Activated T-helper 9 cell treated with anti-CD3 and anti-CD28 coated beads, Interleukin-2, amount 50 U/mL, for 16 hours (primary cell): ENCODE results near the gene KIFC3.
"Not testable (repeated sequence)": the region's sequence is repeated elsewhere in the genome, so short reads cannot be mapped to it uniquely, and the experiment has no call there.

ENCODE experiments used
- DNase-seq: peaks from one replicate; pipeline ENCODE4 v3.0.0-alpha.2; 2020; ENCODE audit warnings: low read depth

The KIFC3 gene

GRCh38 chr16:57804111-57804837 lies 2.0 kb upstream of the KIFC3 start:
- no peak for DNase-seq

- no peak for DNase-seq
These were observed 1.1 kb upstream of the KIFC3 start for GRCh38 chr16:57803134-57803990.

DNA sequence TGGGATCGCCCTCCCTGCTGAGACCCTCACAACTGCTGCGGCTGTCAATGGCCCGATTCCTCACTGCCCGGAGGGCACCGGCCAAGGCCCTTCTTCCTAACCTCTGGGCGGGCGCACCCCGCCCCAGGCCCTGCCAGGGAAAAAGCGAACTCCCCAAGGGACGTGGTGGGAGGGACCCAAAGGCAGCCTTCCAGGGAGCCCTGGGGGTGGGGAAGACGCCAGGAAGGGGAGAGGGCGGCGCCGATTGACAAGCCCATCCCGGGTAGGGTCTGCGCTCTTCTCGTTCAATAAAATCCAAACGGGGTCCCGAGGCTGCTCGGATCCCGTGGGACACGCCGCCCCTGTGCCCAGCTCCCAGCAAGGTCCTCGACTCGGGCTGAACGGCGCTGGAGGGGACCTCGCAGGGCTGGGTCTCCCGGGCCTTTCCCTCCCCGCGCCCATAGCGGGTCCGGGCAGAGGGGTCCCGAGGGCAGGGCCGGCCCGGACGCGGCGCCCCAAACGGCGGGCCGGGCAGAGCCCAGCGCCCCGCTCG lies 416 bp downstream of the KIFC3 start:
- DNase-seq, result no peak

DNA sequence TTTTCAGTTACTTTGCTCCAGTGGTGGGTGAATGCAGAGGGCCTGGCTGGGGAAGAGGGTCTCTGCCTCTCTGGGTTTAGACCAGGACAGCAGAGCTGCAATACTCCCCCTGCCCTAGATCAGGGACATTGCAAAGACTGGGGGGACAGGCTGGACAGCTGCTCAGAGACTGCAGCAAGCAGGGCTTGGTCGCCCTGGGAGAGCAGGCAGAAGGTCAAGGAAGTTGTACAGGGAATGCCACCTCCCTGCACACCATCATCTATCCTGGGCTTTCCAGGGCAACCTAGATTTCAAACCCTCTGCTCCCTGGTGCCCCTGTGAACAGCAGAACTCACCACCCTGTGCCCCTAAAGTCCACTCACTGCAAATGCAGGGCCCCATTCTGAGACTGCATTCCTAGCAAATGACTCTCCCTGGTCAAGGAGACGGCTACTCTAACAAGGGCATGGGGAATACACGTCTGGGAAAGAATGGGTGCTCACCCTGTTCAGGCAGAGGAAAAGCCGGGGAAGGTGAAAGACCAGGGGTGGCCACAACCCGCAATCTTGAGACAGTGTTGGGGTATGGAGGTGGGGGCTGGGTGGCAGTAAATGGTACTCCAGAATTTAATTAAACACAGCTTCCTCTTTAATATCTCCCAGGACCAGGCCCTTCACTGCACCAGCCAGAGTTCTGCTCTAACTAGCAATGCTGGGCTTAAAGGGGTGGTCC lies 1.0 kb downstream of the KIFC3 start:
- DNase-seq, result no peak

GRCh38 chr16:57800200-57801097 lies 1.8 kb downstream of the KIFC3 start:
- DNase-seq, result no peak

- no peak for DNase-seq
These were observed 2.6 kb downstream of the KIFC3 start for GRCh38 chr16:57799600-57800199.

DNA sequence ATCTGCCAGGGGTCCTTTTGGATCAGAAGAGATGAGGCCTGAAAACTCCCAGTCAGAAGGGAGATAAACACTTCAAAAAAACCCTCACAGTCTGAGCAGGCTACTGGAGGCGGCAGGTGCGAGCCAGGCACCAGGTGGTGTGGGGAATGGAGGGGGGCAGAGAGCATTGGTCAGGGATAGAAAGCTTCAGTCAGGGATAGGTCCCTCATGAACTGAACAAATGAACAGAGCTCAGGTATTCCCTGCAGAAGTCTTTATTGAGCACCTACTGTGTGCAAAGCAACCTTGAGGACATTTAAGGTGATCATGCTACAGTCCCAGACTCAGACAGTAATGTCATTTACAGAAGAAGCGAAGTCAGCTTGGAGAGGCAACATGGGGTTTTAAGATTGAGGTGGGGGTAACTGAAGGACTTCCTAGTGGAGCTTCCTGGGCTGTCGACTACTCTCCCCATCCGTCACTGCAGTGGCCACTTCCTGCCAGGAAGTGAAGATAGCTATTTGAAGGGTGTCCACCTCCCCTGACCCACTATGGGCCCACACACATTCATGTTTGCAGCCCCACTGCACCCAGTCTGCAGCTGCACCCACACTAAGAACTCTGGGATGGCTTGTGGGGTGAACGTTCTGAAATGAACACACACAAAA lies 3.2 kb downstream of the KIFC3 start:
- no peak for DNase-seq

- no peak for DNase-seq
These were observed 4.0 kb downstream of the KIFC3 start for GRCh38 chr16:57798267-57798810.

GRCh38 chr16:57797526-57798266 lies 4.6 kb downstream of the KIFC3 start:
- no peak for DNase-seq

- no peak for DNase-seq
These were observed 5.1 kb downstream of the KIFC3 start for GRCh38 chr16:57797216-57797525.

GRCh38 chr16:57796014-57796413 lies 6.3 kb downstream of the KIFC3 start:
- DNase-seq, result not testable (repeated sequence)

DNA sequence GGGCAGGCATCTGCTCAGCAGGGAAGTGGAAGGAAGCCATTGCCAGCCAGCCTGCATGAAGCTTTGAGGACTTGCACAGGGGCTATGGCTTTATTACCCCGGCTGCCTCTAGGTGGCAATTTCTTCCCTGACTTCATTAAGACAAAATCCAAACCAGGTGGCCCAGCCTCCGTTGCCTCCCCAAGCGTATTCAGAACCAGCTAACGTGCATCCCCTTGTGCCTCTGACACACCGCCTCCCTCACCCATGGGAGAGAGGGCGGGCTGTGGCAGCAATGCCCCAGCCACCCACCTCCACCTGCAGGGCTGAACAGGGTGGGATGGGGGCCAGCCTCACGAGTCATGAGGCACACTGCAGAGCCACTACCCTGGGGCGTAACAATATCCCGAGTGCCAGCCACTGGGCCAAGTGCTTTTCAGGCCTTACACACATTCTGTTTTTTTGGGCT lies 6.8 kb downstream of the KIFC3 start:
- no peak for DNase-seq

DNA sequence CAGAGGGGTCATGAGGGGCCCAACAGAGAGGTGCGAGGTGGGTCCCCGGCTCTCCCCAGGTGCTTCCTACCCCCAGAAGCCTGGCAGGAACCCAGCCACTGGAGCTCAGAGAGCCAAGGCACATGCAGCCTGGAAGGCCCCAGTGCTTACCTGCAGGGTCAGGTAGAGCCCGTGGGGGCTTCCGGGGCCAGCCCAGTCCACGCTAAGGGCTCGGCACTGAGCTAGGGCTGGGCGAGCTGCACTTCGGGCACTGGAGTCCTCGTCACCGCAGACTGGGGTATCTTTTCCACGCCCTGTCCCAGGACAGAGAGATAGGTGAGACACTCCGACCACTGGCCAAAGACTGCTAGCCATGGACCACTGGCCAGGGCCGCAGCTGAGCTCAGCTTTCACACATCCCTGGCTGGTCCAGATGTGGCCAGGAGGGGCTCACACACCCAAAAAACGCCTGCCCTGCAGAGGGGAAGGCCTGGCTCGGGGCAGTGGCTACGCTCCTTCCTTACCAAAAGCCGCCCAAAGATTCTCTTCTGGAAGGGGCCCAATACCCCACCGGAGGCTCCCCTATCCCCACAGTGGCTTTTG lies 7.4 kb downstream of the KIFC3 start:
- DNase-seq, result no peak

DNA sequence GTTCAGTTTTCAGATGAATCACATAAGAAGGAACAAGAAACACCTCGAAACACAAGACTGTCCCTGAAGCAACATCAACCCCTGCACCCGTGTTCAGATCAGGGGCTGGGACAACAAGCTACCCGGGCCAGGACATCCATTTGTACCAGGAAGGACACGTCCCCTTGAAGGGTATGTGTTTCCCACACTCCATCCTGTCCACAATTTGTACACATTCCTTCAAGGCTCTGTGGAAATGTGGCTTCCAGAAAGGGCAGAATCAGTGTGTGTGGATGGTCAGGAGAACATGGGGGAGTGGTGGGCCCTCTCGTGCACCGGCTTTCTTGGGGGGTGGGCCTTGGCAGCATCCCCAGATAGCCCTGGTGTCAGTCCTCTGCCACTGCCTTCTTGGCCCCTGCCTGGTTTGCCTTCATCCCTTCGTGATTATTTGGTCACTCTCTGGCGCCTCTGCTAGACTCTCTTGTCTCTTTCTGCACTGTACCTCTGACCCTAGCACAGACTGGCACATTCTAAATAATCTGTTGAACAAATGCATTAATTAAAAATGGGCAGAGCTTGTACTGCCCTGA lies 10.3 kb downstream of the KIFC3 start:
- no peak for DNase-seq

- DNase-seq, result no peak
These were observed 10.9 kb downstream of the KIFC3 start for GRCh38 chr16:57791195-57791892.

- DNase-seq, result no peak
These were observed 13.3 kb downstream of the KIFC3 start for GRCh38 chr16:57788951-57789350.

DNA sequence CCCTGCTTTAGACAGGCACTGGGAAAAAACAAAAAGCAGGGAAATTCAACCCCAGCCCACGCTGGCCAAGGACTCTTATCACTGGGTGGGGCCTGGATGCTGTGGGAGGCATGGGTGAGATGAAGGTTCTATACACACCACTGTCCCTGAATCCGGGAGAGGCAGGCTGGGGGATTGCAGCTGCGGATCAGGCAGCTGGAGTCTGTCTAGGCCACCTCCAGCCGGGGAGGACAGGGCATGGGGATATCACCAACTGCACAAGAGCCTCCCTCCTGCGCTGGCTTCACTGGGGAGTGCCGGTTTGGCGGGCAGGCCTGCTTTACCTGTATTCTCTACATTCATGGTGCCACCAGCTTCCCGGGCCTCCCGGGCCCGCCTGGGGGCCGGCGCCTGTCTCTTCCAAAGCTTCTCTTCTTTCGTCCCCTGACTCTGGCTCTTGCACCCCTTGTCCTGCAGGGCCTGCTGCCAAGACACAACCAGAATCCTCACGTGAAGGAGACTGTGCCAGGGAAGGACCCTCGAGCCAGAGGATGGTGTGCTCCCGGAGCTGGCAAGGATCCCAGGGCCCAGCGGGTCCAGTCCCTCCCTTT lies 13.9 kb downstream of the KIFC3 start:
- DNase-seq, result no peak

GRCh38 chr16:57787519-57787905 lies 14.8 kb downstream of the KIFC3 start:
- no peak for DNase-seq
